K562 (cell line): ENCODE measurements around the gene LRRC51.

Experiments used
- CHD1 ChIP-seq: fragments of 200-600 bp; sonication (generic); IDR thresholded peaks from one replicate; pipeline ENCODE4 v1.6.1; 2012; ENCODE audit warnings: mild to moderate bottlenecking, moderate library complexity, low read length, inconsistent platforms
- EZH2 ChIP-seq: IDR thresholded peaks from 2 replicates; pipeline ENCODE4 v1.6.1; 2012; ENCODE audit warnings: low read depth, mild to moderate bottlenecking, inconsistent platforms, low read length, borderline replicate concordance
- JUND ChIP-seq, 2 experiments: IDR thresholded peaks; 2 replicates in 1 of 2; 3 replicates in 1 of 2; pipeline ENCODE4 v1.6.1; 2011; ENCODE audit warnings: borderline replicate concordance in 2 of 2, low read depth in 2 of 2, low read length in 2 of 2, improper control_type of control experiment in 1 of 2, missing biosample characterization in 1 of 2, missing genetic modification characterization in 1 of 2, missing genetic modification reagents in 1 of 2
- KAT2B ChIP-seq: IDR thresholded peaks from one replicate; pipeline ENCODE4 v1.6.1; 2012; ENCODE audit warnings: low read depth, mild to moderate bottlenecking, control low read depth, inconsistent platforms, low read length, moderate library complexity
- POLR2A ChIP-seq: fragments of 450-650 bp; conservative IDR thresholded peaks from 2 replicates; pipeline ENCODE4 v1.6.1; 2016
- POLR2AphosphoS5 ChIP-seq: IDR thresholded peaks from 2 replicates; pipeline ENCODE4 v1.6.1; 2011; ENCODE audit warnings: mild to moderate bottlenecking, low read depth, low read length, moderate library complexity; ENCODE audit not compliant: control insufficient read depth, insufficient read depth
- RFX1 ChIP-seq: fragments of 450-650 bp; IDR thresholded peaks from 2 replicates; pipeline ENCODE4 v1.6.1; 2016; ENCODE audit warnings: mild to moderate bottlenecking, moderate library complexity
- ZNF12 ChIP-seq: sonication (generic); formaldehyde crosslinking; IDR thresholded peaks from 2 replicates; pipeline ENCODE4 v1.4.0; 2020; ENCODE audit warnings: mild to moderate bottlenecking, missing genetic modification reagents
- ZNF263 ChIP-seq: sonication (generic); formaldehyde crosslinking; IDR thresholded peaks from 2 replicates; pipeline ENCODE4 v1.8.0; 2022; ENCODE audit warnings: mild to moderate bottlenecking, missing genetic modification reagents, borderline replicate concordance
- ZNF354B ChIP-seq: fragments of 250-450 bp; sonication (Bioruptor Pico); IDR thresholded peaks from 2 replicates; pipeline ENCODE4 v1.4.0; 2020
- TF ChIP-seq, protein P1 (sequence below): sonication (generic); formaldehyde crosslinking; IDR thresholded peaks from 2 replicates; pipeline ENCODE4 v1.8.0; 2023; ENCODE audit warnings: mild to moderate bottlenecking, missing genetic modification reagents
- TF ChIP-seq, protein P2 (sequence below), 3 experiments: fragments of 200-800 bp in 1 of 3; fragments of 250-450 bp in 1 of 3; fragments of 450-650 bp in 1 of 3; sonication (Bioruptor Pico) in 1 of 3; sonication (Bioruptor generic) in 1 of 3; formaldehyde crosslinking in 1 of 3; IDR thresholded peaks; 2 replicates each; pipeline versions ENCODE4 v1.6.1 to v1.8.0; 2016 to 2022; ENCODE audit warnings: mild to moderate bottlenecking in 2 of 3, missing genetic modification characterization in 2 of 3, missing compliant biosample characterization in 1 of 3, moderate library complexity in 1 of 3
- TF ChIP-seq, protein P3 (sequence below), 3 experiments: IDR thresholded peaks in 2 of 3; conservative IDR thresholded peaks in 1 of 3; 2 replicates each; pipeline ENCODE4 v1.5.1; 2011 to 2012; ENCODE audit warnings: low read length in 3 of 3, mild to moderate bottlenecking in 3 of 3, control low read depth in 2 of 3, improper control_type of control experiment in 1 of 3, inconsistent platforms in 1 of 3, low read depth in 1 of 3, mixed read lengths in 1 of 3, moderate library complexity in 1 of 3; ENCODE audit not compliant: insufficient read depth in 2 of 3

DNA sequence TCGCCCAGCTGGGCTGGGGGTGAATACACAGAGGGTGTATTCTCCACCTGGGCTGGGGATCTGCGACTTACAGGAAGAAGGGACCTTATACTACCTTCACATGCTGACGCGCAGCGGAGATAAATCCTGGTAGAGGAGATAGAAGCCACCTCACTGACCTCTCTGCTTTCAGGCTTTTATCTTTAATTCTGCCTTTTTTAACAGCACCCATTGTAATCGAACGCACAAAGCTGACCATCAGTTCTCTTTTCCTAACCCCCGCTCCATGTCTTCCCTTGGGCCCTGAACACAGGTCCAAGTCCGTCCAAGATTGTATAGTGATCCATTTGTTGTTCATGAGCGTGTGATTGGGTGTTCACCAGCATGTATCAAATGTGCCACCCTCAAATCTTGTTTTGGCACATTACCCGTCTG lies 23.1 kb downstream of the LRRC51 start:
- TF ChIP-seq, protein P1, sequence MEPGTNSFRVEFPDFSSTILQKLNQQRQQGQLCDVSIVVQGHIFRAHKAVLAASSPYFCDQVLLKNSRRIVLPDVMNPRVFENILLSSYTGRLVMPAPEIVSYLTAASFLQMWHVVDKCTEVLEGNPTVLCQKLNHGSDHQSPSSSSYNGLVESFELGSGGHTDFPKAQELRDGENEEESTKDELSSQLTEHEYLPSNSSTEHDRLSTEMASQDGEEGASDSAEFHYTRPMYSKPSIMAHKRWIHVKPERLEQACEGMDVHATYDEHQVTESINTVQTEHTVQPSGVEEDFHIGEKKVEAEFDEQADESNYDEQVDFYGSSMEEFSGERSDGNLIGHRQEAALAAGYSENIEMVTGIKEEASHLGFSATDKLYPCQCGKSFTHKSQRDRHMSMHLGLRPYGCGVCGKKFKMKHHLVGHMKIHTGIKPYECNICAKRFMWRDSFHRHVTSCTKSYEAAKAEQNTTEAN (CRISPR knock-in tag): no peak
- TF ChIP-seq EZH2 (no peak), ZNF12 (CRISPR knock-in tag) (no peak), ZNF354B (no peak), POLR2A (no peak), ZNF263 (CRISPR knock-in tag) (no peak), CHD1 (no peak), RFX1 (no peak), JUND (IDR thresholded peaks at IDR 0.05; ENCODE audit: borderline replicate concordance, low read depth, low read length) (no peak), JUND (tag; IDR thresholded peaks at IDR 0.05; ENCODE audit: borderline replicate concordance, low read depth, low read length) (peak; percentile 31; the same call in 1 of the 3 replicates), KAT2B (no peak), POLR2AphosphoS5 (no peak)
- TF ChIP-seq, protein P2, sequence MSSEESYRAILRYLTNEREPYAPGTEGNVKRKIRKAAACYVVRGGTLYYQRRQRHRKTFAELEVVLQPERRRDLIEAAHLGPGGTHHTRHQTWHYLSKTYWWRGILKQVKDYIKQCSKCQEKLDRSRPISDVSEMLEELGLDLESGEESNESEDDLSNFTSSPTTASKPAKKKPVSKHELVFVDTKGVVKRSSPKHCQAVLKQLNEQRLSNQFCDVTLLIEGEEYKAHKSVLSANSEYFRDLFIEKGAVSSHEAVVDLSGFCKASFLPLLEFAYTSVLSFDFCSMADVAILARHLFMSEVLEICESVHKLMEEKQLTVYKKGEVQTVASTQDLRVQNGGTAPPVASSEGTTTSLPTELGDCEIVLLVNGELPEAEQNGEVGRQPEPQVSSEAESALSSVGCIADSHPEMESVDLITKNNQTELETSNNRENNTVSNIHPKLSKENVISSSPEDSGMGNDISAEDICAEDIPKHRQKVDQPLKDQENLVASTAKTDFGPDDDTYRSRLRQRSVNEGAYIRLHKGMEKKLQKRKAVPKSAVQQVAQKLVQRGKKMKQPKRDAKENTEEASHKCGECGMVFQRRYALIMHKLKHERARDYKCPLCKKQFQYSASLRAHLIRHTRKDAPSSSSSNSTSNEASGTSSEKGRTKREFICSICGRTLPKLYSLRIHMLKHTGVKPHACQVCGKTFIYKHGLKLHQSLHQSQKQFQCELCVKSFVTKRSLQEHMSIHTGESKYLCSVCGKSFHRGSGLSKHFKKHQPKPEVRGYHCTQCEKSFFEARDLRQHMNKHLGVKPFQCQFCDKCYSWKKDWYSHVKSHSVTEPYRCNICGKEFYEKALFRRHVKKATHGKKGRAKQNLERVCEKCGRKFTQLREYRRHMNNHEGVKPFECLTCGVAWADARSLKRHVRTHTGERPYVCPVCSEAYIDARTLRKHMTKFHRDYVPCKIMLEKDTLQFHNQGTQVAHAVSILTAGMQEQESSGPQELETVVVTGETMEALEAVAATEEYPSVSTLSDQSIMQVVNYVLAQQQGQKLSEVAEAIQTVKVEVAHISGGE (CRISPR knock-in tag; IDR thresholded peaks at IDR 0.05): no peak
- TF ChIP-seq, protein P3, sequence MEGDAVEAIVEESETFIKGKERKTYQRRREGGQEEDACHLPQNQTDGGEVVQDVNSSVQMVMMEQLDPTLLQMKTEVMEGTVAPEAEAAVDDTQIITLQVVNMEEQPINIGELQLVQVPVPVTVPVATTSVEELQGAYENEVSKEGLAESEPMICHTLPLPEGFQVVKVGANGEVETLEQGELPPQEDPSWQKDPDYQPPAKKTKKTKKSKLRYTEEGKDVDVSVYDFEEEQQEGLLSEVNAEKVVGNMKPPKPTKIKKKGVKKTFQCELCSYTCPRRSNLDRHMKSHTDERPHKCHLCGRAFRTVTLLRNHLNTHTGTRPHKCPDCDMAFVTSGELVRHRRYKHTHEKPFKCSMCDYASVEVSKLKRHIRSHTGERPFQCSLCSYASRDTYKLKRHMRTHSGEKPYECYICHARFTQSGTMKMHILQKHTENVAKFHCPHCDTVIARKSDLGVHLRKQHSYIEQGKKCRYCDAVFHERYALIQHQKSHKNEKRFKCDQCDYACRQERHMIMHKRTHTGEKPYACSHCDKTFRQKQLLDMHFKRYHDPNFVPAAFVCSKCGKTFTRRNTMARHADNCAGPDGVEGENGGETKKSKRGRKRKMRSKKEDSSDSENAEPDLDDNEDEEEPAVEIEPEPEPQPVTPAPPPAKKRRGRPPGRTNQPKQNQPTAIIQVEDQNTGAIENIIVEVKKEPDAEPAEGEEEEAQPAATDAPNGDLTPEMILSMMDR (IDR thresholded peaks at IDR 0.05 in 2 of 3, conservative IDR thresholded peaks at IDR 0.05 in 1 of 3; ENCODE audit: insufficient read depth in 2 of 3, low read depth in 1 of 3, low read length in 3 of 3): 0 out of 6 replicates have a peak, but pooled peaks of 1 of the 3 experiments have one; percentile 28
